Aorta (tissue), 5 donors: Measurements from ENCODE around the gene ZNF813. TPM values are rescaled to one million over a fixed set of nuclear protein-coding genes. Genes with fewer than 3 reads are reported as not detected.

Experiments
- ATAC-seq: fragments of 200-7000 bp; cut with Tn5 transposase; one replicate; pipeline ENCODE4 v1.9.1; 2022; ENCODE audit warnings: moderate library complexity; ENCODE audit not compliant: low FRiP score
- DNase-seq, 2 donors: peaks; one replicate each; pipeline ENCODE4 v3.0.0-alpha.2; 2020
- H3K27ac ChIP-seq, 2 donors: one replicate each; pipeline ENCODE4 v1.5.1; 2013; ENCODE audit warnings: low read length in 2 of 2, mild to moderate bottlenecking in 2 of 2, moderate library complexity in 2 of 2, control low read depth in 1 of 2, inconsistent platforms in 1 of 2, low read depth in 1 of 2
- H3K27me3 ChIP-seq, 2 donors: one replicate each; pipeline ENCODE4 v1.6.1; 2013; ENCODE audit warnings: control low read depth in 1 of 2, low read length in 1 of 2, mild to moderate bottlenecking in 1 of 2, moderate library complexity in 1 of 2; ENCODE audit not compliant: insufficient read depth in 2 of 2, control insufficient read depth in 1 of 2
- H3K36me3 ChIP-seq, 2 donors: one replicate each; pipeline ENCODE4 v1.6.1; 2013; ENCODE audit warnings: control low read depth in 1 of 2, low read length in 1 of 2, mild to moderate bottlenecking in 1 of 2; ENCODE audit not compliant: insufficient read depth in 2 of 2, control insufficient read depth in 1 of 2
- H3K4me1 ChIP-seq, 2 donors: one replicate each; pipeline ENCODE4 v1.6.1; 2013; ENCODE audit warnings: low read length in 2 of 2, control low read depth in 1 of 2, mild to moderate bottlenecking in 1 of 2, moderate library complexity in 1 of 2; ENCODE audit not compliant: insufficient read depth in 2 of 2, control insufficient read depth in 1 of 2
- H3K4me3 ChIP-seq, 2 donors: one replicate each; pipeline ENCODE4 v1.5.1; 2013; ENCODE audit warnings: low read length in 2 of 2, control low read depth in 1 of 2, mild to moderate bottlenecking in 1 of 2
- H3K9me3 ChIP-seq: one replicate; pipeline ENCODE4 v1.6.1; 2013; ENCODE audit warnings: mild to moderate bottlenecking, low read length; ENCODE audit not compliant: control insufficient read depth
- WGBS, 2 donors: extraction: QIAGEN DNeasy Blood & Tissue Kit; methylation state at CpG; one replicate each; pipeline ENCODE4 v1.1.7; 2013; 5-methylcytosine and 5-hydroxymethylcytosine counted together
- intact Hi-C, 2 donors: fragments of 100-400 bp; cut with DNase I; formaldehyde crosslinking; loops; one replicate each; pipeline versions ENCODE4 v1.14.2 to v1.15.0; 2022
- polyA plus RNA-seq, 2 donors: library from polyadenylated mRNA; stranded (reverse); fragments of 200-250 nt; gene quantifications; one replicate each; pipeline ENCODE4 v1.2.3, GENCODE V29; 2013
- total RNA-seq, 2 donors: library from RNA; stranded (reverse); fragmentation: NEBNext Ultra II Directional; extraction: Animal tissue kit (Norgen Biotek cat#: 25700); gene quantifications; one replicate each; pipeline ENCODE4 v1.2.1, GENCODE V29; 2021
- donor health status: healthy with polysubstance abuse.
- donor health status: Bipolar disorder and iron deficiency.
- donor health status: DM: no; HTN: no; CAD: no.
- donor health status: DM: no; HTN: no; CAD: no.
- donor health status: DM: yes; HTN: yes; CAD: no.

The ZNF813 gene
- total and polyA plus RNA-seq, 4 donors, result 0.69 to 4.0 (median 2.6) TPM

DNA sequence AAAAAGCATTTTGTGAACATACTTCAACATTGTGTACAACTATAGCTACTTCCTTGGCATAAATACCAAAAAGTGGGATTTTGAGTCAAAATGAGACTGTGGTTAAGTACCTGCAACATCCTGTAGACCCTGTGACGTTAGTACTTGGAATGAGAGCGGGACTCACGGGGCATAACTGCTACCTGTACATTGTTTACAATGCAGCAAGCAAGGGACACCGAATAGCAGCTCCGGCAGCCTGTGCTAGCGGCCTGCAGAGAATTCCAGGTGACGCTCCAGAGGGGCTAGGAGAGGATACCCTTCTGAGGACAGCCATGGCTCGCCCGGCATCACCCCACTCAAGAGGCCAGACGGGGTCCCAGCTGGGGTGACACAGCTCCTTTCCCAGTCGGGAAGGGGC is 69.6 kb downstream of the ZNF813 start:
- 58 to 65% methylated on average over 11 of the region's 11 CpGs for WGBS, 2 donors
- no peak for ATAC-seq
- Histone ChIP-seq H3K9me3 (no peaks in the 10 kb centered on the region), H3K4me1 (no peaks in the 10 kb centered on the region), H3K36me3 (no peaks in the 10 kb centered on the region), H3K27me3 (no peaks in the 10 kb centered on the region), H3K4me3 (no peak overlapping the region), H3K27ac (no peak overlapping the region)
- DNase-seq, result no peak
- intact Hi-C loops, result no loop called here

DNA sequence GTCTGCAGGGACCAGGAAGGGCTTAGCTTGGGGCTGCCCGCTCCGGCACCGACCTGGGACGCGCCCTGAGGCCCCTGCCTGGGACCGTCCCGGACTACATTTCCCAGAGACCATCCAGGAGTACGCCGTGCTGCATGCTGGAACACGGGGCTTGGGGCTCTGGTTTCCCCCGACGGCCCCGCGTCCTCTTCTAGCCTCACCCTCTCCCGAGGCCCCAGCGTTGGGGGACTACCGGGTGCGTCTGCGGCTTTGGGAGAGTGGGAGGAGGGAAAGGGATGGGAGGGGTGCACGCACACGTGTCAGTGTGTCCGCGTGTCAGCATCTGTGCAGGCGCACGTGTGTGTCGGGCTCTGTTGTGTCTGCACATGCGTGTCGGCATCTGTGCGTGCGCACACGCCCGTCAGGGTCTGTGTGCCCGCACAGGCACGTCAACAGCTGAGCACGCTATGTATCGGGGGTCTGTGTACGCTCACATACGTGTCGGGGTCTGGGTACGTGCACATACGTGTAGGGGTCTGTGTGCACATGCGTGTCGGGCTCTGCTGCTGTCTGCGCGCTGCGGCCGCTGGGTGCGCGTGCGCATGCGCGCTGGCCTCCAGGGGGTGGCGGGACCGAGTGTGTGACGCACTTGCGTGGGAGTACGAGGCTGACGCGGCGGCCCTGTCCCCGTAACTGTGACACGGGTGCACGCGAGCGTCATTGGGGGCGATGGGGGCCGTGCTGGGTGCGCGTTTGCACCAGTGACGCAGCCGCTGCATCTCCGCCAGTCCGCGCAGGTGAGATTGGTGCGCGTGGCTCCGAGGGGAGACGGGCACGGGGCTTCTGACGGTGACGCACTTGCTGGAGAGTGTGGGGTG is 70.2 kb downstream of the ZNF813 start, which contains the start of gene ZNF331:
ZNF331 (plus strand) TSS at position 625 of the 857 bp plus-strand sequence. CDS start 31,232 bp downstream, outside the sequence.
- intact Hi-C loops, result no loop called here
- DNase-seq, result peak; percentile 91 to 95
- WGBS, 2 donors, result 55 to 58% methylated on average over 81 of the region's 81 CpGs
- Histone ChIP-seq H3K4me3 (peak within 1 kb of the TSS in 1 of 2 donors; percentile 42), H3K36me3 (no peaks in the 10 kb centered on the region), H3K27me3 (no peaks in the 10 kb centered on the region), H3K27ac (peak within 1 kb of the TSS in 1 of 2 donors; percentile 55), H3K4me1 (no peaks in the 10 kb centered on the region), H3K9me3 (no peaks in the 10 kb centered on the region)
- peak; percentile 94 for ATAC-seq

DNA sequence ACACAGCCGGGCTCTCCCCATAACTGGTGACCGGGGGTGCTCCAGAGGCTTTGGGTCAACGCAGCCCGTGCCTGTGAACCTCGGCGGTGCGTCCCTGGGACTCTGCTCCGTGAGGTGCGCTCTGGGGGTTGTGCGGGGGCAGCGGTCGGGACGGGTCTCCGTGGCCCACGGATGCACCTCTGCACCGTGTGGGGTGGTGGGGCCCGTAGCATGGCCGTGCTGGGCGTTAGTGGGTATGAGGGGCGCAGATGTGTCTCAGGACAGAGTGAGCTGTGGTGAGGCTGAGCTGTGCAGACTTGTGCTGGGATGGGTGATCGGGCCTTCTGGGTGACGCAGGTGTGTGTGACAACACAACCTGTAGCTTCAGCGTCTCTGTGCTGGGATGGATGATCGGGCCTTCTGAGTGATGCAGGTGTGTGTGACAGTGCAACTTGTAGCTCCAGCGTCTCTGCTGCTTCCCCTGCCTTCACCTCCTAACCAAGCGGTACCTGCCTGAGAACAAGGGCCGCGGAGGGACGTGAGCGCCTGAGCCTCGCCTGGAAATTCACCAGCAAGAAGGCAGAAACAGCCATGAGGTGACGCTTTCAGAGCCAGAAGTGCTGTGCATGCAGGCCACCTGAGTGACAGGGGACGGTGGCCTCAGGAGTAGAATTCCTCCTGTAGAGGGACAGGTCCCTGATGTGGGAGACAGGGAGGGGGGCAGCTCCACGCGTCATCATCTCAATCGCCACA is 71.0 kb downstream of the ZNF813 start:
- ATAC-seq, result peak; percentile 62
- peak overlapping the region in 1 of 2 donors; percentile 55 for H3K27ac ChIP-seq
- no peak for DNase-seq
- 49 to 55% methylated on average over 36 of the region's 36 CpGs for WGBS, 2 donors
- H3K27me3 ChIP-seq, result no peaks in the 10 kb centered on the region
- H3K4me1 ChIP-seq, result no peaks in the 10 kb centered on the region
- intact Hi-C loops, result no loop called here
- H3K36me3 ChIP-seq, result no peaks in the 10 kb centered on the region
- no peaks in the 10 kb centered on the region for H3K9me3 ChIP-seq
- H3K4me3 ChIP-seq, result peak overlapping the region in 1 of 2 donors; percentile 42

DNA sequence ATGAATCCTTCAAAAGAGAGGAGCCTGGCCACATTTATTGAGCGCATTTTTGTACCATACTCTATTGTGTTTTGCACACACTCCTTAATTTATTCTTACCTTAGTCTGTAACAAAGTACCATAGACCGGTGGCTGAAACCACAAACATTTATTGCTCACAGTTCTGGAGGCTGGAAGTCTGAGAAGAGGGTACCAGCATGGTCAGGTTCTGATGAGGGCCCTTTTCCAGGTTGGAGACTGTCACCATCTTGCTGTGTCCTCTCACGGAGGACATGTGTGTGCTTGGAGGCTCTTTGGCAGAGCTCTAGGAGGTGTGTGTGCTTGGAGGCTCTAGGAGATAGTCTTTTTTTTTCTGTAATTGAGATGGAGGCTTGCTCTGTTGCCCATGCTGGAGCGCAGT is 72.6 kb downstream of the ZNF813 start:
- H3K36me3 ChIP-seq, result no peaks in the 10 kb centered on the region
- no peaks in the 10 kb centered on the region for H3K27me3 ChIP-seq
- intact Hi-C loops, result no loop called here
- H3K9me3 ChIP-seq, result no peaks in the 10 kb centered on the region
- WGBS, 2 donors, result 84 to 95% methylated on average over 4 of the region's 4 CpGs
- DNase-seq (no peak), ATAC-seq (no peak)
- H3K4me3 ChIP-seq, result no peak overlapping the region
- no peak overlapping the region for H3K27ac ChIP-seq
- no peaks in the 10 kb centered on the region for H3K4me1 ChIP-seq

DNA sequence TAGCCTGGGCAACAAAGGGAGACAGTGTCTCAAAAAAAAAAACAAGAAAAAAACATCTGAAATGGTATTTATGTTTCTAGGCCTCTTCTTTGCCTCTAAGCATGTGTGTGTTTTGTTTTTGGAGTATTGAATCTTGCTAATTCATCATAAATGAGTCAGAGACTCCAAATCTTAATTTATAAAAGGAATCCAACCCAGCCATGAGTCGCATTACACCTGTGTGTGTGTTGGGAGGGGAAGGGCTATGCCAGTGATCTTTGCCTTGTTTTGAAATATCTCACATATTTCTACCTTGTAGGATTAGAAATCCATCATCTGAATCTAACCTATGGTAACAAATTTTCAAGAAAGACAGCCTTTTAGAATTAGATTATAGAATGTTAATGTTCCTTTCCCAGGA is 74.4 kb downstream of the ZNF813 start:
- Histone ChIP-seq H3K4me1 (no peaks in the 10 kb centered on the region), H3K9me3 (no peaks in the 10 kb centered on the region), H3K4me3 (no peak overlapping the region), H3K27ac (no peak overlapping the region), H3K27me3 (no peaks in the 10 kb centered on the region), H3K36me3 (no peaks in the 10 kb centered on the region)
- ATAC-seq (no peak), DNase-seq (no peak)
- 88 to 97% methylated on average over 1 of the region's 1 CpG for WGBS, 2 donors
- intact Hi-C loops, result no loop called here

DNA sequence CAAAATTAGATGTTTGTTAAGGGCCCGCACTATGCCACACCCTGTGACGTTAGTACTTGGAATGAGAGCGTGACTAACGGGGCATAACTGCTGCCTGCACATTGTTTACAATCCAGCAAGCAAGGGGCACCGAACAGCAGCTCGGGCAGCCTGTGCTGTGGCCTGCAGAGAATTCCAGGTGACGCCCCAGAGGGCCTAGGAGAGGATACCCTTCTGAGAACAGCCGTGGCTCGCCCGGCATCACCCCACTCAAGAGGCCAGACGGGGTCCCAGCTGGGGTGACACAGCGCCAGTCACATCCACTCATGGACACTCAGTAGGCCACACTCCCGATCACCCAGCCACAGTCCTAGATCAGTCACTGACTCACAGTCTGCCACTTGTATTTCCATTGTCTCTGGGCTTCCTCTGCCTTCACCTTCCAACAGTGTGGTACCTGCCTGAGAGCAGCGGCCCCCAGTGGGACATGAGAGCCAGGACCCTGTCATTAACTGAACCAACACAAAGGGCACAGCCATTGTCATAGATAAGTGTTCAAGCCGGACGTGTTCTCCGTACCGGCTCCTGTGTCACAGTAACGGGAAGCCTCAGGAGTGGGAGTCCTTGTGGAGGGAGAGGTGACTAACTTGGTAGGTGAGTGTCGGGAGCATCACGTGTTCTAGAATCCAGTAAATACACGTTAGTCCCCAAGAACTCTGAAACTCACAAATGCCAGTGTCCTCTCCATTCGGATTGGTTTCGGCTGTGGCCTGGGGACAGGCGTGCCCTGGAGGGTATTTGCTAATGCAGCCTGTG is 77.9 kb downstream of the ZNF813 start:
- Histone ChIP-seq H3K4me3 (no peak overlapping the region), H3K27ac (no peak overlapping the region), H3K36me3 (no peaks in the 10 kb centered on the region), H3K4me1 (no peaks in the 10 kb centered on the region), H3K27me3 (no peaks in the 10 kb centered on the region), H3K9me3 (no peaks in the 10 kb centered on the region)
- DNase-seq (no peak), ATAC-seq (peak; percentile 48)
- WGBS, 2 donors, result 86 to 88% methylated on average over 25 of the region's 25 CpGs
- intact Hi-C loops, result no loop called here

Other genes starting within 250 kb of the ZNF813 start
- 10 to 100 TPM; 18.5 to 23.5 TPM for gene ZNF677, start 212.9 kb upstream of the ZNF813 start, total RNA-seq
- gene ZNF677, start 212.9 kb upstream of the ZNF813 start, polyA plus RNA-seq, result 1 to 10 TPM; 3.6 to 9.5 TPM
- not detected for gene VN1R2, start 209.4 kb upstream of the ZNF813 start, total RNA-seq
- not detected for gene VN1R2, start 209.4 kb upstream of the ZNF813 start, polyA plus RNA-seq
- gene VN1R4, start 200.0 kb upstream of the ZNF813 start, total RNA-seq, result not detected
- not detected for gene VN1R4, start 200.0 kb upstream of the ZNF813 start, polyA plus RNA-seq
- gene ZNF845, start 134.0 kb upstream of the ZNF813 start, total RNA-seq, result 1 to 10 TPM; 7.3 to 7.5 TPM
- gene ZNF845, start 134.0 kb upstream of the ZNF813 start, polyA plus RNA-seq, result 1 to 10 TPM; 1.7 to 2.6 TPM
- gene ZNF525, start 102.0 kb upstream of the ZNF813 start, total RNA-seq, result 10 to 100 TPM; 12.0 to 14.8 TPM
- gene ZNF525, start 102.0 kb upstream of the ZNF813 start, polyA plus RNA-seq, result 10 to 100 TPM in 1 of 2 donors, 1 to 10 TPM in 1; 8.4 to 16.3 TPM
- 10 to 100 TPM in 1 of 2 donors, 1 to 10 TPM in 1; 9.4 to 13.5 TPM for gene ZNF765, start 72.6 kb upstream of the ZNF813 start, total RNA-seq
- 1 to 10 TPM; 2.8 to 3.5 TPM for gene ZNF765, start 72.6 kb upstream of the ZNF813 start, polyA plus RNA-seq
- 10 to 100 TPM in 1 of 2 donors, 1 to 10 TPM in 1; 9.5 to 10.2 TPM for gene ZNF761, start 35.7 kb upstream of the ZNF813 start, total RNA-seq
- 1 to 10 TPM; 4.5 to 8.0 TPM for gene ZNF761, start 35.7 kb upstream of the ZNF813 start, polyA plus RNA-seq
- gene ZNF331, start 70.4 kb downstream of the ZNF813 start, total RNA-seq, result 10 to 100 TPM; 21.4 to 59.6 TPM
- gene ZNF331, start 70.4 kb downstream of the ZNF813 start, polyA plus RNA-seq, result 10 to 100 TPM in 1 of 2 donors, 1 to 10 TPM in 1; 7.3 to 13.3 TPM
- not detected for gene DPRX, start 164.3 kb downstream of the ZNF813 start, total RNA-seq
- not detected for gene DPRX, start 164.3 kb downstream of the ZNF813 start, polyA plus RNA-seq